Right cardiac atrium (tissue), 5 donors: ENCODE results near the gene DLL1. TPM values are rescaled to one million over a fixed set of nuclear protein-coding genes. Genes with fewer than 3 reads are reported as not detected.

ENCODE experiments used
- ATAC-seq, 2 donors: fragments of 200-7000 bp; cut with Tn5 transposase; one replicate each; pipeline versions ENCODE4 v1.8.0 to v1.9.1; 2020; ENCODE audit warnings: moderate library complexity in 2 of 2, mild to moderate bottlenecking in 1 of 2
- DNase-seq, 3 donors: peaks; one replicate each; pipeline ENCODE4 v3.0.0-alpha.2; 2020
- H3K27ac ChIP-seq: one replicate; pipeline ENCODE4 v1.5.1; 2013; ENCODE audit warnings: mild to moderate bottlenecking, low read length, control low read depth, moderate library complexity
- H3K27me3 ChIP-seq: one replicate; pipeline ENCODE4 v1.6.1; 2013; ENCODE audit not compliant: control insufficient read depth, insufficient read depth
- H3K4me1 ChIP-seq: one replicate; pipeline ENCODE4 v1.6.1; 2013; ENCODE audit warnings: low read length; ENCODE audit not compliant: control insufficient read depth, insufficient read depth
- H3K4me3 ChIP-seq: one replicate; pipeline ENCODE4 v1.5.1; 2013; ENCODE audit warnings: low read length, control low read depth
- H3K9me3 ChIP-seq: one replicate; pipeline ENCODE4 v1.6.1; 2013; ENCODE audit warnings: low read length; ENCODE audit not compliant: control insufficient read depth
- WGBS: extraction: QIAGEN DNeasy Blood & Tissue Kit; methylation state at CpG from one replicate; pipeline ENCODE4 v1.1.7; 2013; 5-methylcytosine and 5-hydroxymethylcytosine counted together
- intact Hi-C, 4 donors: fragments of 100-400 bp; cut with DNase I; formaldehyde crosslinking; loops; one replicate each; pipeline versions ENCODE4 v1.11.0 to v1.14.0; 2022 to 2023
- polyA plus RNA-seq: library from polyadenylated mRNA; stranded (reverse); fragments of 200-250 nt; gene quantifications from one replicate; pipeline ENCODE4 v1.2.3, GENCODE V29; 2013
- total RNA-seq, 4 donors: library from RNA; stranded (reverse); fragmentation: NEBNext Ultra II Directional; extraction: Animal tissue kit (Norgen Biotek cat#: 25700); gene quantifications; one replicate each; pipeline ENCODE4 v1.2.1, GENCODE V29; 2021
- donor health status: healthy with polysubstance abuse.
- donor health status: DM: no; HTN: yes; CAD: no.
- donor health status: DM: no; HTN: no; CAD: no.
- donor health status: DM: no; HTN: yes; CAD: no; lungs with severe emphysema.
- donor health status: DM: yes; HTN: yes; CAD: no.

Gene DLL1
- total and polyA plus RNA-seq, 5 donors = 23.9 to 29.2 (median 25.8) TPM

DNA sequence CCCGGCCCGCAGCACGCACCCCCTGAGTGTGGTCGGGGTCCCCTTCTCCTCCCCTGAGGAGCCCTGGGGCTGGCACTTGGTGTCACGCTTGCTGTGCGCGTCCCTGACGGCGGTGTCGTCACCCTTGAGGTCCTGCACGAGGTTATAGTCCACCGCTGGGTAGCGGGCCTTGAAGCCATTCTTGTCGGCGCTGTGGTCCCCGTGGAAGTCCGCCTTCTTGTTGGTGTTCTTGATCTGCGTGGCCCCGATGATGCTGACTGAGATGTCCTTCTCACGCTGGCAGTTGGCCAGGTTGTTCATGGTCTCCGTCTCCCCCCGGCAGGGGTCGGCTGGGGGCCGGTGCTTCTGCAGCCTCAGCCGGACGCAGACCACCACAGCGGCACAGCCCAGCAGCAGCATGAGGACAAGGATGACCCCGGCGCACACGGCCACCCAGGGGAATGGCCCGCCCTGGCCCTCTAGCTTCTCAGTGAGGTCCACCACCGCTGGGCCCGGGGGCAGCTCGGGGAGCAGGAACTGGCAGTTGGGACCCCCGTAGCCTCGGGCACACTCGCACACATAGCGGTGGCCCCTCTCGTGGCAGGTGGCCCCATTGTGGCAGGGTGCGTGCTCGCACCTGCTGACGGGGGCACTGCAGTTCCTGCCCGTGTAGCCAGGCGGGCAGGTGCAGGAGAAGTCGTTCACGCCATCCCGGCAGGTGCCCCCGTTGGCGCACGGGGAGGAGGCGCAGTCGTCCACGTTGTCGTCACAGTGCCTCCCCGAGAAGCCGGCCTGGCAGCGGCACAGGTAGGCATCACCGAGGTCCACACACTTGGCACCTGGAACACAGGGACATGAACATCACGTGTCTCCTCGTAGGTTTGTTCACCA lies 7.4 kb downstream of the DLL1 start:
- WGBS = 95% methylated on average over 60 of the region's 60 CpGs
- peak in 1 of 3 donors; percentile 58 for DNase-seq
- intact Hi-C loops = loop anchor here in 2 of 4 donors (10.0 kb wide), 2 partner anchors 109 to 239 kb away; no protein-coding TSS in a partner anchor

DNA sequence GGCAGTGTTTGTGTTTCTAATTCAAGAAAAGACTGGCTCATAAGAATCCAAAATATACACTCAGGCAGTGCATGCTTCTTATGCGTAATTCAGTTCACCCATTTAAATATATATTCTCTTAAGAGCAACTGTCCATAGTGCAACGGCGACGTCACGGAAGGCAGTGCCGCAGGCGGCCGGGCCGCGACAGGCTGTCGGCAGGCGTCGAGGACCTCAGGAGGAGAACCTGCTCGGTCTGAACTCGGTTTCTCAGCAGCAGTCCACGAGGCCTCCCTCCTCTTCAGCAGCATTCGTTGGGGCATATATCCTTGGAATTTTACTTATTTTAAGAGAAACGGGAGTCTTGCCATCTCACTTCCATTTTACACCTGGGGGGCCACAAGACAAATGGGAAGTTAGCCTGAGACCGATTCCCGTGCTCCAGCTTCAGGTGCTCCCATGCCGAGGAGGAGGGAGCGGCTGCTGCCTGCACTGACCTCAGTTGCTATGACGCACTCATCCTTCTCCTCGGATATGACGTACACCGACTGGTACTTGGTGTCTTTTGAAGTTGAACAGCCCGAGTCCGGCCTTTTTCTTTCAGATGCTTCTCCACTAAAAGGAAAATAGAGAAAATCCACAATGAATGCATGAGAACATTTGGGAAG lies 8.2 kb downstream of the DLL1 start:
- Histone ChIP-seq H3K4me1 (peaks cover 8% of the 10 kb centered on the region), H3K27me3 (no peaks in the 10 kb centered on the region), H3K4me3 (no peak overlapping the region), H3K27ac (no peak overlapping the region), H3K9me3 (no peaks in the 10 kb centered on the region)
- ATAC-seq (no peak), DNase-seq (no peak)
- intact Hi-C loops = loop anchor here in 2 of 4 donors (10.0 kb wide), 2 partner anchors 108 to 238 kb away; no protein-coding TSS in a partner anchor
- 94% methylated on average over 28 of the region's 28 CpGs for WGBS

More for the DNA sequence above, 7.4 kb downstream of the DLL1 start:
- H3K27ac ChIP-seq = no peak overlapping the region
- no peak for ATAC-seq
- peaks cover 13% of the 10 kb centered on the region for H3K4me1 ChIP-seq
- H3K9me3 ChIP-seq = no peaks in the 10 kb centered on the region
- no peak overlapping the region for H3K4me3 ChIP-seq
- no peaks in the 10 kb centered on the region for H3K27me3 ChIP-seq

DNA sequence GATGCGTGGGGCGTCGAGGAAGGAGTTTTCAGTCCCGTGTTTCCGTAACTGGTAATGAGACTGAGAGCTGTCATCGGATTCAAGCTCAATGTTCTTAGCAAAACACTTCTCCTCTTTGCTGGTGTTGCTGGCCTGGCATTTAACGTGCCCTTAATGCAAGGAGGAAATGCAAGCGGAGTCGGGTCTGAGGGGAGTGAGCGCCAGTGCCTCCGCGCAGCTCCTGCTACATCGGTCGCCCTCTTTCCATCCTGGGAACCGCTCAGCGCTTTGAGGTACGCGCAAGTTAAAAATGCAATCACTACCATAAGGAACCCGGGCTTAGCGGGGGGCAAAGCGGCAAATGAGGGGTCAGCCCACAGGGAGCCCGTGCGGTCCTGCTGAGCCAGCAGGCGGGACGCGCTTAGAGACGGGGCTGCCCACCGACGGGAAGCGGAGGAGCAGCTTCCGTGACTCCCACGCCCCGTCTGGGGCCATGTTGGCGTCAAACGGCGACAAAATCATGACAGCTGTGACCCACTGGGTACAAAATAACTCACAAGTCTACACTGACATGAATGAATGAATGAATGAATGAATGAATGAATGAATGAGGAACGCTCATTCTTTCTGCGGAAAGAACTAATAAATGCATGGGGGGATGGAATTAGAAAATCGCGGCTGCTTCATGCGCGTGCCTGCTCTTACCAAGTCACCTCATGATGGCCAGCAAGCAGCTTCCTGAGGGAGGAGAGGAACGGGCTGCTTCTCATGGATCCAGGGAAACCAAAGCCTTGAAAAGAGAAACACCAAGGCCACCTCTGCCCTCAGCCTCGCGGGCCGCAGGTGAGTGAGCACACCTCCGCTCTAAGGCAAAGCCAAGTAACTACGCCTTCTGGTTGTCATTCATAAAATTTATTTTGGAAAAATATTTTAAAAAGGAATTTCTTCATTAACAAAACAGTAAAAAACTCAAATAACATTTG lies 9.3 kb downstream of the DLL1 start:
- Histone ChIP-seq H3K4me1 (peaks cover 5% of the 10 kb centered on the region), H3K4me3 (no peak overlapping the region), H3K9me3 (no peaks in the 10 kb centered on the region), H3K27me3 (no peaks in the 10 kb centered on the region), H3K27ac (no peak overlapping the region)
- 87% methylated on average over 48 of the region's 48 CpGs for WGBS
- ATAC-seq (no peak), DNase-seq (no peak)
- intact Hi-C loops = loop anchor here in 2 of 4 donors (10.0 kb wide), 2 partner anchors 107 to 237 kb away; no protein-coding TSS in a partner anchor

GRCh38 chr6:170280689-170281045 lies 10.2 kb downstream of the DLL1 start:
- Histone ChIP-seq H3K27me3 (no peaks in the 10 kb centered on the region), H3K9me3 (no peaks in the 10 kb centered on the region), H3K4me1 (peaks cover 8% of the 10 kb centered on the region), H3K4me3 (no peak overlapping the region), H3K27ac (no peak overlapping the region)
- 64% methylated on average over 23 of the region's 23 CpGs for WGBS
- ATAC-seq (no peak), DNase-seq (no peak)
- intact Hi-C loops = loop anchor here in 2 of 4 donors (10.0 kb wide), 2 partner anchors 106 to 236 kb away; no protein-coding TSS in a partner anchor

DNA sequence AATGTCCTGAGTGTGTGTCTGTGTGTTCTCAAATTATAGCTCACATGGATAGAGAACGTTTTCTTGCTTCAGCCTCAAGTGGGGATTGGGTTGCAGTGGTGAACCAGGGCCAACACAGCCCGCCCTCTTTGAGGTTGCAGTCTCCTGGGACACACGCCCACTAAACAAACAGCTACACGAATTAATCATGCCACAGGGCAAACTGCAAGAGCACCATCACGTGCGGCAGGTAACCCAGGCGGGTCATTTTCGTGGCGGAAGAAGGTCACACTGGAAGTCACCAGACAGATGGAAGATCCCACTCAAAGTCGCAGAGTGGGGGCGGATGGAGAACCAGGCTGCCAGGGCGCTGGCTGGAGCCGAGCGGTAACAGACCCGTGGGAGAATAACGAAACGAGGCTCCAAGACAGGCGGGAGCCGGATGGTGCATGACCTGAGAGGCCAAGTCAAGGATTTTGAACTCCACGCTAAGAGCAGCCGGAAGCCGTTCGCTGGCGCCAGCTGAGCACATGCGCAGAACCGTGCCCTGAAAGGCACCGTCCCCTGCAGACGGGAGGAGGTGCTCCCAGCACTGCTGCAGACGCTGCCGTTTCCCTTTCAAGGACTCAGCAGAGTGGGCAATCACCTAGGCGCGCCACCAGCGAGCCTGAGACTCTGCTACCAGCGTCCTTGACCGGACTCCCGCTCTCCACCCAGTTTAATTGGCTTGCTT lies 10.7 kb downstream of the DLL1 start:
- no peaks in the 10 kb centered on the region for H3K9me3 ChIP-seq
- H3K27me3 ChIP-seq = no peaks in the 10 kb centered on the region
- intact Hi-C loops = loop anchor here in 2 of 4 donors (10.0 kb wide), 2 partner anchors 105 to 235 kb away; no protein-coding TSS in a partner anchor
- WGBS = 55% methylated on average over 36 of the region's 36 CpGs
- H3K4me1 ChIP-seq = peaks cover 8% of the 10 kb centered on the region
- peak overlapping the region; percentile 61 for H3K27ac ChIP-seq
- H3K4me3 ChIP-seq = no peak overlapping the region
- DNase-seq (peak; percentile 54 to 89 (median 84)), ATAC-seq (peak; percentile 61 to 82)

DNA sequence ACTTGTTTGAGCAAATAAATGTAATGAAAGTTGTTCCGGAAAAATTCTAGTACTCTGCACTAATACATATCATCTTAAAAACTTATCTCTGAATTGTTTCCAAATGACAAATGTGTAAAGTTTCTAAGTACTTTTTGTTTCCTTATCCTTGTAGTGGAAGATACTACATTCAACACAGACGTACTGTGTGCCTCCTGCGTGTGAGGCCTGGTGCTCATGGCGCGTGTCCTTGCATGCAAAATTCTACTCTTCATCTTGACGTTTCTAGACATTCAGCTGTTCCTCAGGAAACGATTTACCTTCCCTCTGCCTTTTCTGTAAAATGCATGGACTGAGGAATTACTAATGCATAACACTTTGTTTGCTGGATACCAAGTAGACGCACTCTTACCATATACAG lies 11.5 kb downstream of the DLL1 start:
- H3K4me1 ChIP-seq = peaks cover 8% of the 10 kb centered on the region
- 83% methylated on average over 8 of the region's 8 CpGs for WGBS
- no peaks in the 10 kb centered on the region for H3K27me3 ChIP-seq
- no peak for DNase-seq
- ATAC-seq = no peak
- no peaks in the 10 kb centered on the region for H3K9me3 ChIP-seq
- intact Hi-C loops = no loop called here
- H3K4me3 ChIP-seq = no peak overlapping the region
- no peak overlapping the region for H3K27ac ChIP-seq

DNA sequence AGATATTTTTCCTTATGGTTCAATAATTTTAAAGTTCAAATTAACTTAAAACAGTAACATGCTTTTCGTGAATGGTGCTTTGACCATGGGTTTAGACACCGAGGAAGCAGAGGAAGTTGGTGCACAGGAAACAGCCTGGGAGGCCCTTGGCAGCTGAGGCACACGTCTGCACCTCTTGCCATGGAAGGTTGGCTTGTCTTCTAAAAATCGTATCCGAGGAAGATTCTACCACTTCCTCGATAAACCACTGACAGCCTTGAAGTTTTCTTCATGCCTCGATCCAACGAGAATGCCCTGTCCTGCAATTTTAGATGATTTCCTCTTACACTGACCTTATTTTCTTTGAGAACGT lies 12.2 kb downstream of the DLL1 start:
- Histone ChIP-seq H3K4me3 (no peak overlapping the region), H3K27me3 (no peaks in the 10 kb centered on the region), H3K4me1 (peaks cover 8% of the 10 kb centered on the region), H3K9me3 (no peaks in the 10 kb centered on the region), H3K27ac (no peak overlapping the region)
- intact Hi-C loops = no loop called here
- DNase-seq (no peak), ATAC-seq (no peak)
- WGBS = 52% methylated on average over 9 of the region's 9 CpGs

DNA sequence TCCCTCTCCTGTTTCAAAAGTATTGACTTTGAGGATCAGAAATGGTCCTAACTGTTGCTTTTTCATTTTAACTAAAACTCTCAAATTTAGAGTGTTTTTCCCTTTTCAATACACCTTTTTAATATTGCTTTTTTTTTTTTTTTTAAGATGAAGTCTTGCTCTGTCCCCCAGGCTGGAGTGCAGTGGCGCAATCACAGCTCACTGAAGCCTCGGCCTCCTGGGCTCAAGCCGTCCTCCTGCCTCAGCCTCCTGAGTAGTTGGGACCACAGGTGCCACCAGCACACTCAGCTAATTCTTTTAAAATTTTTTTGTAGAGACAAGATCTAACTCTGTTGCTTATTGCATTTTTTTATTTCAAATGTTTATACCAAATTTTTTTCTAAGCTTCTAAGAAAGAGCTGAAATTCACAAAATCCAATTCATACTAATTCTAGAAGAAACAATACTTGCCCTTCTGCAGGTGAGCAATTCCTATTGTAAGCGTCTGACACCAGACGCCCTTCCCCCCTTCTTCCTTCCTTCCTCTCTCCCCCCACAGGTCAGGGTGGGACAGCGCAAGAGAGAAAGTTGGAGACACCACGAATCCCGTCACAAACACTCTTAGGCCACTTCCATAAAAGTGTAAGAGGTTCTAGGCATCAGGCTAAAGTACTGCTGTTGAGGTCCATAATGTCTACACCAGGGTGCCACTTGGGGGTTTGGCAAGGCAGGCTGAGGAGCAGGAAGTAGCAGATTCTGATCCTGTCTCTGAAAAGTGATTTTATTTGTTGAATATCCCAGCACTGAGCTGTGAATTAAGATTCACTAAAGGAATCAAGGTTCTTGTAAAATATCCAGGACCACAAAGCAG lies 12.8 kb downstream of the DLL1 start:
- intact Hi-C loops = no loop called here
- H3K4me1 ChIP-seq = peaks cover 8% of the 10 kb centered on the region
- H3K9me3 ChIP-seq = no peaks in the 10 kb centered on the region
- H3K27me3 ChIP-seq = no peaks in the 10 kb centered on the region
- DNase-seq = no peak
- H3K27ac ChIP-seq = no peak overlapping the region
- 62% methylated on average over 8 of the region's 8 CpGs for WGBS
- ATAC-seq = no peak
- no peak overlapping the region for H3K4me3 ChIP-seq

DNA sequence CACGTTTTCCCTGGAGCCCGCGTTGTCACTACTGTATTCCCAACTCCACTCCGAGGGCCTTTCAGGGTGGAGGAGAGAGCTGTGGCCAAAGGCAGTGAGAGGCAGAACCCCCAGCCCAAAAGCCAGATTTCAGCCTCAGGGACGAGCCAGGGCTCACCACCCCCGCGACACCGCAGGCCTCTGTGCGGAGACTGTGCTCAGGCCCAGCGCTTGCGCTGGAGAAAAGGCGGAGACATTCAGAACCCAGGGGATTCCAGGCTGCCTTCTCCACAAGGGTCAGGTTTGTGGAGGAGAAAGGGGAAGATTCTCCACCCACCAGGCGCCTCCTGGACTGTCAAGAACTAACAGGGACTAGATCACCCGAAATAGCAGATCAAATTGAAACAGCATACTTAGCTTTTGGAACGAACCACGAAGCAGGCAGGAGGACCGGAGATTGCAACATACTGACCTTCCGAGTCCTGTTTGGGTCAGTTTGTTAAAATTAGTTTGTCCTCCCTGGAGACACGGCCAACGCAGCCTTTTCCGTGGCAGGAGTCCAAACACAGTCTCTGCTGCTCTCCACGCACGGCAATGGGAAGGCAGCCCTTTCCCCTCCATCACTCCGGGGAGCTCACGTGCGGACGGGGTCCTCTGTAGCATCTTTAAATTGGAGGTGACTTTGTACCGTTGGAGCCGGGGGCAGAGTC lies 14.4 kb downstream of the DLL1 start:
- intact Hi-C loops = no loop called here
- 32% methylated on average over 29 of the region's 29 CpGs for WGBS
- Histone ChIP-seq H3K9me3 (no peaks in the 10 kb centered on the region), H3K4me1 (peaks cover 8% of the 10 kb centered on the region), H3K27me3 (no peaks in the 10 kb centered on the region), H3K4me3 (no peak overlapping the region), H3K27ac (peak overlapping the region; percentile 71)
- ATAC-seq (peak; percentile 69 to 78), DNase-seq (peak; percentile 80 to 88 (median 87))
